HepG2 (cell line): ENCODE measurements around the gene KCNJ5. TPM values are rescaled to one million over a fixed set of nuclear protein-coding genes. Genes with fewer than 3 reads are reported as not detected.

ENCODE experiments used
- ATAC-seq: fragments of 200-7000 bp; cut with Tn5 transposase; 3 replicates; pipeline ENCODE4 v1.9.1; 2020; ENCODE audit warnings: mild to moderate bottlenecking, moderate library complexity
- BruUV-seq: library from RNA; stranded (reverse); fragments of 400-500 nt; replicated peaks from 2 replicates; lab custom pipeline; 2021; lab: Mats Ljungman, UMichigan
- CTCF ChIA-PET: fragments of 300-600 bp; formaldehyde crosslinking; extraction: SDS; loops from one replicate; lab custom pipeline; 2021; ENCODE audit warnings: low total read pairs, inconsistent platforms, low intra/inter-chr PET ratio; lab: Yijun Ruan, JAX
- POLR2A ChIA-PET: fragments of 350-600 bp; sonication (Branson Sonifier 250); formaldehyde crosslinking; loops from one replicate; lab custom pipeline; 2020; ENCODE audit warnings: antibody characterized with exemption, inconsistent platforms; lab: Yijun Ruan, JAX
- DNase-seq: peaks from one replicate; pipeline ENCODE4 v3.0.0-alpha.2; 2015; ENCODE audit warnings: low spot score
- FAIRE-seq: peaks from 3 replicates; lab custom pipeline; 2011; peaks lifted over from hg19 to GRCh38; lab: Jason Lieb, UNC
- H2AFZ ChIP-seq: one replicate; pipeline ENCODE4 v1.6.1; 2011; ENCODE audit warnings: low read length, inconsistent platforms
- H3K27ac ChIP-seq: fragments of 300-600 bp; 3 replicates; pipeline ENCODE4 v1.8.0; 2011; ENCODE audit warnings: mixed run types, mild to moderate bottlenecking, mixed read lengths, low read length, inconsistent platforms; ENCODE audit not compliant: insufficient read depth; ENCODE audit errors: extremely low read length
- H3K27me3 ChIP-seq, 2 experiments: fragments of 200-600 bp in 1 of 2; 2 replicates in 1 of 2; 3 replicates in 1 of 2; pipeline versions ENCODE4 v1.6.0 to v1.8.0; 2011; ENCODE audit warnings: low read length in 2 of 2, mild to moderate bottlenecking in 2 of 2, moderate library complexity in 2 of 2, inconsistent platforms in 1 of 2; ENCODE audit not compliant: insufficient read depth in 2 of 2, control insufficient read depth in 1 of 2
- H3K36me3 ChIP-seq, 2 experiments: fragments of 200-600 bp in 1 of 2; replicated peaks in 1 of 2; 2 replicates in 1 of 2; 3 replicates in 1 of 2; pipeline versions ENCODE4 v1.5.1 to v1.8.0; 2011; ENCODE audit warnings: low read length in 2 of 2, inconsistent platforms in 1 of 2; ENCODE audit not compliant: insufficient read depth in 2 of 2, control insufficient read depth in 1 of 2
- H3K4me1 ChIP-seq: 2 replicates; pipeline ENCODE4 v1.5.1; 2012; ENCODE audit warnings: low read length, inconsistent platforms; ENCODE audit not compliant: insufficient read depth
- H3K4me2 ChIP-seq: 2 replicates; pipeline ENCODE4 v1.6.0; 2011; ENCODE audit warnings: low read depth, low read length, inconsistent platforms
- H3K4me3 ChIP-seq, 3 experiments: fragments of 200-600 bp in 1 of 3; sonication (generic), shearing (Covaris generic) in 1 of 3; replicated peaks in 1 of 3; 2 replicates each; pipeline ENCODE4 v1.5.1; 2011 to 2016; ENCODE audit warnings: low read length in 3 of 3, inconsistent platforms in 2 of 3, low read depth in 2 of 3, mild to moderate bottlenecking in 2 of 3, control low read depth in 1 of 3, mixed read lengths in 1 of 3; ENCODE audit not compliant: insufficient read depth in 1 of 3
- H3K79me2 ChIP-seq: one replicate; pipeline ENCODE4 v1.6.1; 2011; ENCODE audit warnings: low read length, inconsistent platforms; ENCODE audit not compliant: insufficient read depth
- H3K9ac ChIP-seq: 2 replicates; pipeline ENCODE4 v1.6.0; 2011; ENCODE audit warnings: mild to moderate bottlenecking, low read depth, low read length, inconsistent platforms; ENCODE audit not compliant: insufficient read depth
- H3K9me3 ChIP-seq: 2 replicates; pipeline ENCODE4 v1.5.1; 2012; ENCODE audit warnings: mild to moderate bottlenecking, low read length
- H4K20me1 ChIP-seq: 2 replicates; pipeline ENCODE4 v1.6.0; 2011; ENCODE audit warnings: inconsistent platforms, mild to moderate bottlenecking, low read length, moderate library complexity; ENCODE audit not compliant: insufficient read depth
- FOXA3 ChIP-seq: IDR thresholded peaks from 2 replicates; pipeline ENCODE4 v1.6.1; 2016; ENCODE audit warnings: missing genetic modification reagents, missing compliant biosample characterization
- HNRNPLL ChIP-seq: fragments of 200-400 bp; formaldehyde crosslinking; IDR thresholded peaks from 2 replicates; pipeline ENCODE4 v1.6.1; 2017; ENCODE audit warnings: mild to moderate bottlenecking, low read depth, low read length; ENCODE audit not compliant: poor library complexity, severe bottlenecking
- SNAI1 ChIP-seq: sonication (generic); formaldehyde crosslinking; IDR thresholded peaks from 2 replicates; pipeline ENCODE4 v1.5.0; 2020; ENCODE audit warnings: mild to moderate bottlenecking, missing genetic modification reagents, borderline replicate concordance
- WGBS: methylation state at CpG from one replicate; pipeline ENCODE4 v1.1.6; 2017; ENCODE audit warnings: low lambda C conversion rate; 5-methylcytosine and 5-hydroxymethylcytosine counted together
- in situ Hi-C: cut with HindIII; loops from 2 replicates; pipeline ENCODE4 v1.10.0; 2017; ENCODE audit warnings: low pct_unique_long_range_greater_than_20kb; ENCODE audit not compliant: extremely low pct_ligation_motif_present
- intact Hi-C: fragments of 100-400 bp; cut with micrococcal nuclease; formaldehyde crosslinking; loops from one replicate; pipeline ENCODE4 v1.10.0; 2022; ENCODE audit not compliant: unreplicated experiment
- polyA plus RNA-seq, 8 experiments: library from polyadenylated mRNA; depleted of rRNA in 3 of 8; stranded (reverse) in 7 of 8; unstranded in 1 of 8; fragments of >200 nt; fragmentation: Illumina TruSeq in 4 of 8; extraction: Trizol in 4 of 8; gene quantifications; 2 replicates each; pipeline versions ENCODE4 v1.2.1 to v1.2.3, GENCODE V29; 2011 to 2016; ENCODE audit warnings: low read depth in 4 of 8, missing spikeins in 1 of 8, mixed read lengths in 1 of 8; ENCODE audit not compliant: insufficient read depth in 1 of 8
- total RNA-seq, 5 experiments: library from RNA; depleted of rRNA; stranded (reverse); fragments of >200 nt; fragmentation: Illumina TruSeq; extraction: Trizol; gene quantifications; 2 replicates each; pipeline ENCODE4 v1.2.3, GENCODE V29; 2016; ENCODE audit warnings: low read depth in 1 of 5
- TF ChIP-seq, protein P1 (sequence below), 2 experiments: fragments of 450-650 bp in 1 of 2; sonication (generic) in 1 of 2; formaldehyde crosslinking in 1 of 2; IDR thresholded peaks; 2 replicates each; pipeline versions ENCODE4 v1.6.1 to v1.8.0; 2016 to 2022; ENCODE audit warnings: antibody characterized with exemption in 1 of 2, mild to moderate bottlenecking in 1 of 2, missing genetic modification reagents in 1 of 2
- TF ChIP-seq, protein P2 (sequence below): IDR thresholded peaks from 2 replicates; pipeline ENCODE4 v1.6.1; 2016; ENCODE audit warnings: low read depth

KCNJ5 gene
- total and polyA plus RNA-seq, 2 of the 13 experiments (the other 11 are each of a cell fraction or from before 2014, with no cell fraction given): not detected

DNA sequence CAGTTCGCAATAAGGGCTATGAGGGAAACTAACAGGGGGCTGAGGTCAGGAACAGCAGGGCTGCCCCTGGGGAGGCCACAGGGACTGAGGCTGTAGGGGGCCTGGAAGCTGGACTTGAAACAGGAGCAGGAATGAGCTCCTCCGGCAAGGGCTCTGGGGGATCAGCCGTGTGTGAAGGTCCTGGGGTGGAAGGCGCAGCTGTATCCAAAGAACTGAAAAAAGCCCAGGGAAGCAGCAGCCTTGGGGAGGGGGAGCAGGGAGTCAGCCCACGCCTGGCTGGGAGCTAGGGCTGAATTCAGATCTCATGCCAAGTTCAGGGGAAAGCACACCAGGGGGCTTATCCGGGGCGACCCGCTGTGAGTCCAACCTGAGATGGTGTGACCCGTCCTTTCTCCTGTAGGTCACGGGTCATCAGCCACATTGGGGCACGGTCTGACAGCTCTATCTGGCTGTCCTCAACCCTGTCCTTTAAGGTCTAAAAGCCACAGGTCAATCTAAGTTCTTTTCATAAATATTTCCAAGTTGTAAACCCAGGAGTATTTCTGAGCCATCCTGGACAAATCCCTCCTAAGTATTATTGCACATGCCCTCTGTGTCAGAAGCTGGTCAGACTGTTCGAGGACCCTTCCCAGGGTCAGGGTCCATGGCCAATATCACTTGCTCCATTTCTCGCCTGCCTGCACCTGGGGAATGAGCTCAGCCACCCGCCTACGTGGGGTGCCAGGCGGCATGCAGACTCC is 33.5 kb downstream of the KCNJ5 start (continued):
- TF ChIP-seq, protein P1, sequence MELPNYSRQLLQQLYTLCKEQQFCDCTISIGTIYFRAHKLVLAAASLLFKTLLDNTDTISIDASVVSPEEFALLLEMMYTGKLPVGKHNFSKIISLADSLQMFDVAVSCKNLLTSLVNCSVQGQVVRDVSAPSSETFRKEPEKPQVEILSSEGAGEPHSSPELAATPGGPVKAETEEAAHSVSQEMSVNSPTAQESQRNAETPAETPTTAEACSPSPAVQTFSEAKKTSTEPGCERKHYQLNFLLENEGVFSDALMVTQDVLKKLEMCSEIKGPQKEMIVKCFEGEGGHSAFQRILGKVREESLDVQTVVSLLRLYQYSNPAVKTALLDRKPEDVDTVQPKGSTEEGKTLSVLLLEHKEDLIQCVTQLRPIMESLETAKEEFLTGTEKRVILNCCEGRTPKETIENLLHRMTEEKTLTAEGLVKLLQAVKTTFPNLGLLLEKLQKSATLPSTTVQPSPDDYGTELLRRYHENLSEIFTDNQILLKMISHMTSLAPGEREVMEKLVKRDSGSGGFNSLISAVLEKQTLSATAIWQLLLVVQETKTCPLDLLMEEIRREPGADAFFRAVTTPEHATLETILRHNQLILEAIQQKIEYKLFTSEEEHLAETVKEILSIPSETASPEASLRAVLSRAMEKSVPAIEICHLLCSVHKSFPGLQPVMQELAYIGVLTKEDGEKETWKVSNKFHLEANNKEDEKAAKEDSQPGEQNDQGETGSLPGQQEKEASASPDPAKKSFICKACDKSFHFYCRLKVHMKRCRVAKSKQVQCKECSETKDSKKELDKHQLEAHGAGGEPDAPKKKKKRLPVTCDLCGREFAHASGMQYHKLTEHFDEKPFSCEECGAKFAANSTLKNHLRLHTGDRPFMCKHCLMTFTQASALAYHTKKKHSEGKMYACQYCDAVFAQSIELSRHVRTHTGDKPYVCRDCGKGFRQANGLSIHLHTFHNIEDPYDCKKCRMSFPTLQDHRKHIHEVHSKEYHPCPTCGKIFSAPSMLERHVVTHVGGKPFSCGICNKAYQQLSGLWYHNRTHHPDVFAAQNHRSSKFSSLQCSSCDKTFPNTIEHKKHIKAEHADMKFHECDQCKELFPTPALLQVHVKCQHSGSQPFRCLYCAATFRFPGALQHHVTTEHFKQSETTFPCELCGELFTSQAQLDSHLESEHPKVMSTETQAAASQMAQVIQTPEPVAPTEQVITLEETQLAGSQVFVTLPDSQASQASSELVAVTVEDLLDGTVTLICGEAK (IDR thresholded peaks at IDR 0.05): no peak
- TF ChIP-seq, protein P1 (CRISPR knock-in tag; IDR thresholded peaks at IDR 0.05): no peak
- TF ChIP-seq, all 625 proteins: peak for 0

DNA sequence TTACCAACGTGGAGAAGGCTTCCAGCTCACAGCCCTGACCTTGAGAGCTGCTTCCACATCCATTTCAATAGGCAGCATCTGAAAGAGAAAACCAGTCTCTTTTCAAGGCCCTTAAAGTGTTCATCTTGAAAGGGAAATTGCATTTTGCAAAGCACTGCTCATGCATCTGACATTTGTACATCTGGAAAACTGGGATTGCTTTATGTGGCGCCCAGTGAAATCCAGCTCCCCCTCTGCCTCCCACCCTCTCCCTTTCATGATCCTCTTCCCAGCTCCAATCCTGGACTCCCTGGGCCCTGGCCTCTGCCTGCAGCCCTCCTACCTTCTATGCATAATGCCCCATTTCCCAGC is 34.1 kb downstream of the KCNJ5 start:
- WGBS: 26% methylated on average over 2 of the region's 2 CpGs
- H3K4me1 ChIP-seq: no peaks in the 10 kb centered on the region
- no peak overlapping the region for H3K9ac ChIP-seq
- TF ChIP-seq SNAI1 (CRISPR knock-in tag): no peak
- TF ChIP-seq FOXA3 (CRISPR knock-in tag): no peak
- TF ChIP-seq HNRNPLL: no peak
- TF ChIP-seq, protein P2, sequence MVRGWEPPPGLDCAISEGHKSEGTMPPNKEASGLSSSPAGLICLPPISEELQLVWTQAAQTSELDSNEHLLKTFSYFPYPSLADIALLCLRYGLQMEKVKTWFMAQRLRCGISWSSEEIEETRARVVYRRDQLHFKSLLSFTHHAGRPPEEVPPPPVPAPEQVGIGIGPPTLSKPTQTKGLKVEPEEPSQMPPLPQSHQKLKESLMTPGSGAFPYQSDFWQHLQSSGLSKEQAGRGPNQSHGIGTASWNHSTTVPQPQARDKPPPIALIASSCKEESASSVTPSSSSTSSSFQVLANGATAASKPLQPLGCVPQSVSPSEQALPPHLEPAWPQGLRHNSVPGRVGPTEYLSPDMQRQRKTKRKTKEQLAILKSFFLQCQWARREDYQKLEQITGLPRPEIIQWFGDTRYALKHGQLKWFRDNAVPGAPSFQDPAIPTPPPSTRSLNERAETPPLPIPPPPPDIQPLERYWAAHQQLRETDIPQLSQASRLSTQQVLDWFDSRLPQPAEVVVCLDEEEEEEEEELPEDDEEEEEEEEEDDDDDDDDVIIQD: no peak
- TF ChIP-seq, all 625 proteins: peak for 0
- Histone ChIP-seq H3K4me2 (no peak overlapping the region), H3K79me2 (no peaks in the 10 kb centered on the region), H3K4me3 (no peak overlapping the region), H3K27ac (no peak overlapping the region), H3K27me3 (peaks cover 1 to 51% of the 10 kb centered on the region in 2 experiments), H4K20me1 (no peaks in the 10 kb centered on the region), H2AFZ (no peak overlapping the region), H3K36me3 (no peaks in the 10 kb centered on the region), H3K9me3 (no peaks in the 10 kb centered on the region)
- DNase-seq: no peak
- intact Hi-C loops: no loop called here
- no TSS peak for BruUV-seq
- POLR2A ChIA-PET: no interaction called here
- in situ Hi-C loops: no loop called here
- no peak for FAIRE-seq
- ATAC-seq: no peak
- CTCF ChIA-PET: no interaction called here
